ENCODE measurements around the gene ALDOB. TPM values are rescaled to one million over a fixed set of nuclear protein-coding genes. Genes with fewer than 3 reads are reported as not detected.

ALDOB gene
- total and polyA plus RNA-seq, 2 donors (not counting 3 experiments of a cell fraction or from before 2014, with no cell fraction given): not detected

- Histone ChIP-seq H3K9me1 (replicated peaks; ENCODE audit: control insufficient read depth, extremely low read depth, insufficient read depth, low read length) (no peaks in the 10 kb centered on the region), H3K4me1 (ENCODE audit: control insufficient read depth, extremely low read depth, insufficient read depth, low read length) (peaks cover 26% of the 10 kb centered on the region), H3K79me2 (ENCODE audit: control insufficient read depth, insufficient read depth, low read length) (peaks cover 65% of the 10 kb centered on the region), H4K20me1 (replicated peaks; ENCODE audit: control insufficient read depth, extremely low read depth, insufficient read depth, low read length) (no peaks in the 10 kb centered on the region), H3K9me3 (replicated peaks; ENCODE audit: control insufficient read depth, insufficient read depth, low read length) (no peaks in the 10 kb centered on the region), H3K9ac (replicated peaks; ENCODE audit: extremely low read depth, insufficient read depth, low read length) (peak overlapping the region; percentile 74), H3K4me2 (ENCODE audit: insufficient read depth, low read length) (peak overlapping the region; percentile 89), H2AFZ (ENCODE audit: low read depth, low read length) (no peak overlapping the region), H3K27ac (ENCODE audit: insufficient read depth, low read depth, low read length) (peak overlapping the region; percentile 61), H3K27me3 (ENCODE audit: control insufficient read depth in 2 of 2, insufficient read depth in 2 of 2, low read length in 2 of 2) (no peaks in the 10 kb centered on the region), H3K4me3 (replicated peaks in 1 of 3; ENCODE audit: insufficient read depth in 1 of 3, low read depth in 1 of 3, low read length in 3 of 3) (peak overlapping the region; percentile 66 to 86 (median 74)), H3K36me3 (ENCODE audit: control insufficient read depth in 2 of 2, extremely low read depth in 1 of 2, insufficient read depth in 2 of 2, low read length in 2 of 2) (peaks cover 10 to 13% of the 10 kb centered on the region in 2 experiments)
- dilution Hi-C loops (cut with MboI; ENCODE audit: extremely low pct_ligation_motif_present, low sequenced_read_pairs) (no loop called here), intact Hi-C loops (cut with micrococcal nuclease) (loop anchor here (2.0 to 5.0 kb wide), 4 partner anchors 283 to 1577 kb away; partner anchors contain the start of gene MSANTD3)
- POLR2A ChIA-PET: interaction anchor here (1.3 kb wide), 1 partner anchor 10 kb away, joined by 3 read pairs; no protein-coding TSS in a partner anchor
- no peak for TF ChIP-seq GATA2 (IDR thresholded peaks at IDR 0.05; ENCODE audit: insufficient read depth, insufficient read length, low read depth, low read length)
- no peak for TF ChIP-seq MAX (IDR thresholded peaks at IDR 0.05; ENCODE audit: insufficient read depth, insufficient read length)
- no peak for TF ChIP-seq POLR2A (IDR thresholded peaks at IDR 0.05; ENCODE audit: low read depth, low read length)
- TF ChIP-seq FOS (IDR thresholded peaks at IDR 0.05; ENCODE audit: borderline replicate concordance, insufficient read depth, low read length): no peak
- no peak for TF ChIP-seq CTCF (IDR thresholded peaks at IDR 0.05; ENCODE audit: extremely low read depth in 1 of 2, insufficient read depth in 1 of 2, low read depth in 1 of 2, low read length in 2 of 2)
- TF ChIP-seq JUN (IDR thresholded peaks at IDR 0.05; ENCODE audit: borderline replicate concordance, insufficient read depth, insufficient read length, low read depth): no peak
- no peak for TF ChIP-seq POLR2AphosphoS5 (IDR thresholded peaks at IDR 0.05; ENCODE audit: insufficient read depth, low read depth, low read length)
- TF ChIP-seq MYC (IDR thresholded peaks at IDR 0.05; ENCODE audit: low read depth, low read length): no peak
- TF ChIP-seq EZH2 (IDR thresholded peaks at IDR 0.05; ENCODE audit: borderline replicate concordance, low read depth, low read length, severe bottlenecking): no peak
- FAIRE-seq (no peak), DNase-seq (ENCODE audit: low read depth, low spot score) (no peak)
- CTCF ChIA-PET: interaction anchor here (1.4 to 2.2 kb wide), 4 partner anchors 11 to 1075 kb away, joined by 3 to 22 read pairs (median 6); no protein-coding TSS in a partner anchor
- no TSS peak for BruUV-seq (replicated peaks)
Observed at GRCh38 chr9:101399643-101399970, 36.0 kb downstream of the ALDOB start.
